ENCODE data around the gene CPPED1.
"Not testable (repeated sequence)": the region's sequence is repeated elsewhere in the genome, so short reads cannot be mapped to it uniquely, and the experiment has no call there.

Gene CPPED1

GRCh38 chr16:12828206-12828605 is 24.5 kb upstream of the CPPED1 start:
- DNase-seq (ENCODE audit: low read depth, low spot score) = no peak
- Histone ChIP-seq H3K9ac (ENCODE audit: insufficient read length) (no peak overlapping the region), H3K4me3 (no peak overlapping the region), H3K27ac (no peak overlapping the region), H3K9me3 (ENCODE audit: low read depth, low read length) (no peaks in the 10 kb centered on the region), H3K36me3 (ENCODE audit: insufficient read depth, low read length) (no peaks in the 10 kb centered on the region)
- TF ChIP-seq EZH2 (IDR thresholded peaks at IDR 0.05) = no peak
- no peak for TF ChIP-seq POLR2AphosphoS5 (IDR thresholded peaks at IDR 0.05; ENCODE audit: borderline replicate concordance, low read depth, low read length)
- TF ChIP-seq FOXP2 (optimal IDR thresholded peaks at IDR 0.05; ENCODE audit: control extremely low read depth, extremely low read length, insufficient read depth) = no peak

- no peaks in the 10 kb centered on the region for H3K36me3 ChIP-seq (ENCODE audit: insufficient read depth, low read length)
- H3K27ac ChIP-seq = no peak overlapping the region
- H3K9me3 ChIP-seq (ENCODE audit: low read depth, low read length) = no peaks in the 10 kb centered on the region
- TF ChIP-seq FOXP2 (optimal IDR thresholded peaks at IDR 0.05; ENCODE audit: control extremely low read depth, extremely low read length, insufficient read depth) (no peak), POLR2AphosphoS5 (IDR thresholded peaks at IDR 0.05; ENCODE audit: borderline replicate concordance, low read depth, low read length) (no peak), EZH2 (IDR thresholded peaks at IDR 0.05) (no peak)
- DNase-seq (ENCODE audit: low read depth, low spot score) = no peak
- no peak overlapping the region for H3K9ac ChIP-seq (ENCODE audit: insufficient read length)
- no peak overlapping the region for H3K4me3 ChIP-seq
Observed at GRCh38 chr16:12826559-12826958, 22.9 kb upstream of the CPPED1 start.

- H3K9ac ChIP-seq (ENCODE audit: insufficient read length) = no peak overlapping the region
- no peaks in the 10 kb centered on the region for H3K36me3 ChIP-seq (ENCODE audit: insufficient read depth, low read length)
- no peak for DNase-seq (ENCODE audit: low read depth, low spot score)
- no peak for TF ChIP-seq EZH2 (IDR thresholded peaks at IDR 0.05)
- TF ChIP-seq POLR2AphosphoS5 (IDR thresholded peaks at IDR 0.05; ENCODE audit: borderline replicate concordance, low read depth, low read length) = no peak
- TF ChIP-seq FOXP2 (optimal IDR thresholded peaks at IDR 0.05; ENCODE audit: control extremely low read depth, extremely low read length, insufficient read depth) = no peak
- no peaks in the 10 kb centered on the region for H3K9me3 ChIP-seq (ENCODE audit: low read depth, low read length)
- H3K27ac ChIP-seq = no peak overlapping the region
- no peak overlapping the region for H3K4me3 ChIP-seq
Observed at GRCh38 chr16:12819126-12820117, 15.7 kb upstream of the CPPED1 start.

- TF ChIP-seq POLR2AphosphoS5 (IDR thresholded peaks at IDR 0.05; ENCODE audit: borderline replicate concordance, low read depth, low read length) (no peak), EZH2 (IDR thresholded peaks at IDR 0.05) (no peak), FOXP2 (optimal IDR thresholded peaks at IDR 0.05; ENCODE audit: control extremely low read depth, extremely low read length, insufficient read depth) (no peak)
- DNase-seq (ENCODE audit: low read depth, low spot score) = no peak
- no peak overlapping the region for H3K4me3 ChIP-seq
- no peaks in the 10 kb centered on the region for H3K9me3 ChIP-seq (ENCODE audit: low read depth, low read length)
- no peak overlapping the region for H3K27ac ChIP-seq
- no peak overlapping the region for H3K9ac ChIP-seq (ENCODE audit: insufficient read length)
- H3K36me3 ChIP-seq (ENCODE audit: insufficient read depth, low read length) = no peaks in the 10 kb centered on the region
Observed at GRCh38 chr16:12818326-12818725, 14.6 kb upstream of the CPPED1 start.

- not testable (repeated sequence) for H3K36me3 ChIP-seq (ENCODE audit: insufficient read depth, low read length); H3K9ac ChIP-seq (ENCODE audit: insufficient read length); DNase-seq (ENCODE audit: low read depth, low spot score); H3K4me3 ChIP-seq; H3K9me3 ChIP-seq (ENCODE audit: low read depth, low read length); H3K27ac ChIP-seq
Observed at GRCh38 chr16:12816791-12817214, 13.1 kb upstream of the CPPED1 start.

GRCh38 chr16:12815361-12815760 is 11.7 kb upstream of the CPPED1 start:
- Histone ChIP-seq H3K27ac (no peak overlapping the region), H3K9me3 (ENCODE audit: low read depth, low read length) (no peaks in the 10 kb centered on the region), H3K4me3 (no peak overlapping the region), H3K9ac (ENCODE audit: insufficient read length) (no peak overlapping the region), H3K36me3 (ENCODE audit: insufficient read depth, low read length) (no peaks in the 10 kb centered on the region)
- no peak for TF ChIP-seq FOXP2 (optimal IDR thresholded peaks at IDR 0.05; ENCODE audit: control extremely low read depth, extremely low read length, insufficient read depth)
- TF ChIP-seq EZH2 (IDR thresholded peaks at IDR 0.05) = no peak
- no peak for TF ChIP-seq POLR2AphosphoS5 (IDR thresholded peaks at IDR 0.05; ENCODE audit: borderline replicate concordance, low read depth, low read length)
- no peak for DNase-seq (ENCODE audit: low read depth, low spot score)

GRCh38 chr16:12813734-12814133 is 10.0 kb upstream of the CPPED1 start:
- not testable (repeated sequence) for H3K36me3 ChIP-seq (ENCODE audit: insufficient read depth, low read length); DNase-seq (ENCODE audit: low read depth, low spot score); H3K27ac ChIP-seq; H3K9ac ChIP-seq (ENCODE audit: insufficient read length); H3K9me3 ChIP-seq (ENCODE audit: low read depth, low read length); H3K4me3 ChIP-seq

GRCh38 chr16:12813321-12813720 is 9.6 kb upstream of the CPPED1 start:
- not testable (repeated sequence) for H3K27ac ChIP-seq; H3K9me3 ChIP-seq (ENCODE audit: low read depth, low read length); H3K9ac ChIP-seq (ENCODE audit: insufficient read length); H3K36me3 ChIP-seq (ENCODE audit: insufficient read depth, low read length); DNase-seq (ENCODE audit: low read depth, low spot score); H3K4me3 ChIP-seq
